ENCODE data around the gene LRGUK.
"Not testable (repeated sequence)": the region's sequence is repeated elsewhere in the genome, so short reads cannot be mapped to it uniquely, and the experiment has no call there.

Gene LRGUK, protein sequence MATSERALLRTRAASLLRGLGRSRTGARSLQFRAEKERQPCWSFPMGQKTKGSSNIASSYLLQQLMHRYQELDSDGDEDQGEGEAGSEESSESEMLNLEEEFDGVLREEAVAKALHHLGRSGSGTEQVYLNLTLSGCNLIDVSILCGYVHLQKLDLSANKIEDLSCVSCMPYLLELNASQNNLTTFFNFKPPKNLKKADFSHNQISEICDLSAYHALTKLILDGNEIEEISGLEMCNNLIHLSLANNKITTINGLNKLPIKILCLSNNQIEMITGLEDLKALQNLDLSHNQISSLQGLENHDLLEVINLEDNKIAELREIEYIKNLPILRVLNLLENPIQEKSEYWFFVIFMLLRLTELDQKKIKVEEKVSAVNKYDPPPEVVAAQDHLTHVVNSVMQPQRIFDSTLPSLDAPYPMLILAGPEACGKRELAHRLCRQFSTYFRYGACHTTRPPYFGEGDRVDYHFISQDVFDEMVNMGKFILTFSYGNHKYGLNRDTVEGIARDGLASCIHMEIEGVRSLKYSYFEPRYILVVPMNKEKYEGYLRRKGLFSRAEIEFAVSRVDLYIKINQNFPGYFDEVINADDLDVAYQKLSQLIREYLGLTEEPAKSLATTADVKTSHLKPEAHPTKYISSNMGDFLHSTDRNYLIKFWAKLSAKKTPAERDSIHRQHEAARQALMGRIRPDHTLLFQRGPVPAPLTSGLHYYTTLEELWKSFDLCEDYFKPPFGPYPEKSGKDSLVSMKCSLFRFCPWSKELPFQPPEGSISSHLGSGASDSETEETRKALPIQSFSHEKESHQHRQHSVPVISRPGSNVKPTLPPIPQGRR

DNA sequence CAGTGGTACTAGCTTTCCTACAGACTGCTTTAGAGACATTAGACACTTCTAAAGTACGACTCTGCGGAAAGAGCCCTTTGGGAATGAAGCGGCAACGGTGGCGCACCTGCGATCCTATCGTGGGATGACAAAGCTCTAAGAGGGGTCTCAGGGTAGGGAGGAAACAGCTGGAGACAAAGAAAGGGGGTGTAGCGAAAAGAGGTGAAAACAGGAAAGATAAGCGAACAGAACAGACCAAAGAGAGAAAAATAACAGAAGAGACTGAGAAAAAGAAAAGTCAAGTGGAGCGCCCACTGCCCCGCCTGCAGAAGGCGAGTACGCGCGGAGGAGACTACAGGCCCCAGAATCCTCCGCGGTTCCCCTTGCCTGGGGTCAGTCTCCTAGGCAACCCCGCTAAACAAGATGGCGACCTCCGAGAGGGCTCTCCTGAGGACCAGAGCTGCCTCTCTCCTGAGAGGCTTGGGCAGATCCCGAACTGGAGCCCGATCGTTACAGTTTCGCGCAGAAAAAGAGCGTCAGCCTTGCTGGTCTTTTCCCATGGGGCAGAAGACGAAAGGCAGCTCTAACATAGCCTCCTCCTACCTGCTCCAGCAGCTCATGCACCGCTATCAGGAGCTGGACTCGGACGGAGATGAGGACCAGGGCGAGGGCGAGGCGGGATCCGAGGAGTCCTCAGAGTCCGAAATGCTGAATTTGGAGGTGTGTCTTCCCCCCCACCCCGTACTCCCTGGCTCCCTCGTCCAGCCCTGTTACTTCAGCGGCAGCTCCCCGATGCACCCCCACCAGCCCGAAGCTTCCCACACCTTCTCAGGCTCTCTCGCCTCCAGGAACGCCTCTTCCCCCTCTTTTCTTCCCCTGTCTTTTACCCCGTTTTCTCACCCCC, at the start of gene LRGUK:
Gene LRGUK (plus strand): TSS at position 375 of the 883 bp plus-strand sequence. CDS start 28 bp downstream, at position 403.
- DNase-seq, result peak; percentile 81

DNA sequence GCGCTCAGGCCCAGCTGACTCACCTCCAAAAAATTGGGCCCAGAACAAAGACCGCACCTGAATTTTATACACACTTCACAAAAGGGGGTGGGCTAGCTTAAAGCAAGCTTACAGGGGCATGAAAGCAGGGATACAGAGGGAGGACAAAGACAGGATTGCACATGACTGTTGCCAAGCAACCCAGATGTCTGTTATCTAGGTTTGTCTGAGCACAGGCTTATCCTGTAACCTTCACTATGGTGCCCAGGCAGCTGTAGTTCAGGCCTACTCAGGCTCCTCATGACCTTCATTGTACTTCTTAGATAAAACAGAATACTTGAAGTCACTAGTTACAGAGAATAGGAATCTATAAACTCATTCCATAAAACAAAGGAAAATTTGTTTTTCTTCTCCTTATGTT, 49.6 kb upstream of the LRGUK start:
- not testable (repeated sequence) for DNase-seq

DNA sequence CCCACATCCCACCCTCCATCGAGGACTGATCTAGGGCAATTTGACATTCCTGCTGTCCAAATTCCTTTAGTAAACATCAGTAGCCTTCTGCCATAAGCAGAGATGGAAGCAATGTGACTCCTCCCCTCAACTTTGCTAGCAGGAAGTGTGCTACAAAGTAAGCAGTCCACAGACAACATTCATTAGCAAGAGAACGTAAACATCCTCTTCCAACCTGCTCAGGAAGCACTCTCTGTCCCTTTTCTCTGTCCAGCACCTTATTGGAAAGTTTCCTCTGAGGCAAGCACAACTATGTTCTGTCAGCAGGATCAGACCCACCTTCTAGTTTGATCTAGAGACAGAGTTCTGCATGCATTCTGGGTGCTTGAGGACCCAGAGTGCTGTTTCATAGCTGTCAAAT, 48.1 kb upstream of the LRGUK start:
- no peak for DNase-seq

DNA sequence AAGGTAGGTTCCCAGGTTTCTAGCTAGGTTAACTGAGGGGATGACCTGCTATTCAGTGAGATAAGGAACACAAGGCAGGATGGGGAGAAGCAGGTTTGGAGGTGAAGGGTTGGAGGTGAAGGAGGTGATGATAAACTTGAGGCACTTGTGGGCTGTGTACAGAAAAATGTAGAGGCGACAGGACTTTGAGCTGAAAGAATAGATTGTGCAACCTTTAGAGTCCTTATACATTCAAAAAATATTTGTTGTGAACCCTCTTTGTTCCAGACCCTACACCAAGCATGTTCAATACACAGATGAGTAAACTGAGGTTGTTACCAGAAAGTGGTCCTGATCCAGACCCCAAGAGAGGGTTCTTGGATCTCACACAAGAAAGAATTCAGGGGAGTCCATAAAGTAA, 45.4 kb upstream of the LRGUK start:
- DNase-seq, result no peak

DNA sequence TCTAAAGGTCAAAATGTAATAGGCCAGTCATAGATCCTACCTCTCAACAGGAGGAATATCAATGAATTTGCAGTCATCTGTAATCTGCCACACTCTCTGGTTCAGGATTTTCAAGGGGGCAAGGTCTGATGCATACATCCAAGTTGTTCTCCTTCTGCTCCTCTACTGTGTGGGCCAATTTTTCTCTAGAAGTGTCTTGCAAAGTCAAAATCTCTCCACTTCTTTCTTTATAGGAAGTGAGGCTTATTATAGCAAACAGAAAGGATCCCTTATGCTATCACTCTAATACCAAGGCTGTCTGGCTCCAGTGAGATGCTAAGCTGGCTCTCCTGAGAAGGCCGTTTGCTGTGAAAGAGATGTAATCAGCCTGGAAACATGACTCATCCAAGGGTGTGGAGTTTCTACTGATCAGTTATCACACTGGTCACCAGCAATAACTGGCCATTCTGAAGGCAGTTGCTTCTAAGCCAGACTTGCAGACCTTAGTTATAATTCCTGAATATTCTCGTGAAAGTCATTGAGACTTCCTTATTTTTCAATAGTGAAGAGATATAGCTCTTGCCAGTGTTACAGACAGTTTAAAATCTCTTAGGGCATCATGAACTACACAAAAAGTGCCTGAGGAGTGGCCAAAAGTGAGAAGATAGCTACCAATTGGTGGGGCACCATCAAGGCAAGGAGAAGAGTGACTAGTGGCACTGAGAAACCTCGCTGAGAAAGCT, 43.2 kb upstream of the LRGUK start:
- DNase-seq, result no peak

DNA sequence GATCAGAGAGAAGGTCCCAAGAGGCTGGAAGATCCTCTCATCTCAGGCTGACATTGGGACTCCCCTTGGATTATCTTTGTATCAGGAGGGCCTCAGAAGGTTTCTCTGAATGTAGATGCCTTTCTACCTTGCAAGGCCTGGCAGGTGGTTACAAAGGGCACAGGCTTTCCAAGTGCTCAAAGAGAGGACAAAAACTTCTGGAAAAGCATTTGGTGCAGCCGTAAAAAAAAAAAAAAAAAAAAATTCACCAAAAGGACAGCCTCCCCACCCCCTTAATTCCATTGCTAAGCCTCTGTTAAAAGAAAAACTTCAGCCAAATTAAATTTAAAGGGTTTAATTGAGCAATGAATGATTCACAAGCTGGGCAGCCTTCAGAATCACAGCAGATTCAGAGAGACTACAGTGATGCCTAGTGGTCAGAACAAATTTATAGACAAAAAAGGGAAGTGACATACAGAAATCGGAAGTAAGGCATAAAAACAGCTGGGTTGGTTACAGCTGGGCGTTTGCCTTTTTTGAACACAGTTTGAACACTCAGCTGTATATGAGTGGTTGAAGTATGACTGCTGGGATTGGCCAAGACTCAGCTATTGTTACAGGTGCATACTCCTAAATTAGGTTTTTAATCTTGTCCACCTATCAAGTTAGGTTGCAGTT, 42.5 kb upstream of the LRGUK start:
- no peak for DNase-seq

DNA sequence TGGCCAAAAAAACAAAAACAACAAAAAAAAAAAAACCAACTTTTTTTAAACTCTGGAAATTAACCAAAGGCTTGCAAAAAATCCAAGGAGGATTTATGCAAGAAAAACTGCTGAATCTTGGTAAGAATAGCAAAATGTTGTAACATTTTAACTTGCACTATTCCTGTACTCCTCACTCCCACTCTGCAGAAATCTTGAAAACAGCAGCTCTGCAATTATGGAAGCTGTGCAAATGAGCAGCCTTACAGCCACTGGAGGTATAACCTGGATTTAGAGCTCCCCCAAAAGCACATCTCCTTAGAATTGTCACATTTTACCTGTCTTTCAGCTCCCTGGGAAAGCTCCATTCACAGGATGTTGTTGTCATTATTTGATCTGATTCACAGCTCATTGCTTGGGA, 41.8 kb upstream of the LRGUK start:
- no peak for DNase-seq

DNA sequence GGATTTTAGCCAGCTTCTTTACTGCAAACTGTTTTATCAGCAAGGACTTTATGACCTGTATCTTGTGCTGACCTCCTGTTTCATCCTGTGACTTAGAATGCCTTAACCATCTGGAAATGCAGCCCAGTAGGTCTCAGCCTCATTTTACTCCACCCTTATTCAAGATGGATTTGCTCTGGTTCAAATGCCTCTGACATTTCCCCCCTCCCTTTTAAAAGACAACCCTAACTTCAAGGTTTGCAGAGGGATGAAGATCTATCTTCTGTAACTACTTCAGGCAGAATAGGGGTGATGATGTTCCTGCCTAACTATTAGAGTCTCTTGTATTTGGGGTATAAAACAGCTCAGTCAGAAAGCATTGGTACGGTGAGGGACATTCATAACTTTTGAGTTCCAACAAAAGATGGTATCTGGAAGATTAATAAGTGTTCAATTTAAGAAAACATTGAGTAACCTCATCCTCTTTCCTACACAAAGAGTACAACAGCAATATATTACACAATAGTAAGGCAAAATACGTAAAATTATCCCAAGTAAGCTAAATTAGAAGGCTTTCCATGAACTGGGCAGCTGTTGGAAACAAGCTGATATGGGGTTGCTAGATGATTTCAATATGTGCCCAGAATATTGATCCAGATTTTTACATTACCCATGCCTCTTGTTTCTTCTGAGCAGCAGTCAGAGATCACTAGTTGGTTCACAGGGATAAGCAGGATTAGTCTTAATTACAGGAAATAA, 40.0 kb upstream of the LRGUK start:
- DNase-seq, result no peak

DNA sequence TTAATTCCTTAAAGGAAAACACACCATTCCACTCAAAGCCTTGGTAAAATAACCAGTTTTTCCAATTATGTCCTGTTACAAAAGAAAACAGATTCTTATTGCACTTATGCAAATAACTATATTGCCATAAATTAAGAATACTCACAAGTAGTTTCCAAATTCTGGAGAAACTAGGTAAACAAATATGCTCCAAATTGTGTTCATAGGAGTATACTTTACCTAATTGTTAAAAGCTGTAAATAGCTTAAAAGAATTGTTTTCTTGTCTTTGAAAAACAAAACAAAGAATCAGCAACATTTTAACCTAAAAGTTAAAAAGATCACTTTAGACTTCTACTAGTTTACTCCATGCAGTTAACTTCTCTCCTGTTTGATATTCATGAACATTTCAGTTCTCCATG, 38.9 kb upstream of the LRGUK start:
- DNase-seq, result no peak

DNA sequence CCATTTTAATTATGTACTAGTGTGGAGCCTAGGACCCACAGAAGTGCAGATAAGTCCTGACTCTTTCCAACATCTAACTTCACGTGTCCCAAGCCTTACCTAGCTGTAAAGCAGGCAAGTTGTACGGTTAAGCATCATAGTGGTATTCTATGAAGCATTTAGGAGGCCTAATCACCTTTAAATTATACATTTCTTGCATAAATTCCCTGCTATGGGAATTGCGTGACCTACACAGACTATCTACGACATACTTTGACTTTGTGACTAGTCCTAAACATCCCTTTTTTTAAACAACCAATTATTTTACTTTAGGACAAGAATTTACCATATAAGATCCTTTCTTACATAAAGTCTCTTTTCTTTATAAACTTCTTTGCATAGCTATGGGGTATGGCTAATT, 37.7 kb upstream of the LRGUK start:
- DNase-seq, result no peak

DNA sequence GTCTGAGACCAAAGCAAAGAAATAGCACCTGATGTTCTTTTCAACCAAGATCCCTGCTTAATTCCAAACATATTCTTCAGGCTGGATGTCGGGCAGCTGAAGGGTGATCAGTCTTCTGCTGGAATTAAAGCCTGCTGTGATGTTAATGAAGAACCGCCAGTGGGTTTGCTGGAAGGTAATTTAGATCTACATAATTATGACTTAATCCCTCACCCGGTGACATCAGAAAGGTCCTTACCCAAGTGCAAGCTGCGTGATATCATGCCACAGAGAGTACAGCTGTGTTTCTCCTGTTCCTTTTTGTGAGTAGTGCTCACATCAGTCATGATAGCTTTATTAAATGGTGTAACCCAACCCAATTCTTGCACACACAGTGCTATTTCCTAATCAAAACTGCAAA, 29.1 kb upstream of the LRGUK start:
- DNase-seq, result no peak

DNA sequence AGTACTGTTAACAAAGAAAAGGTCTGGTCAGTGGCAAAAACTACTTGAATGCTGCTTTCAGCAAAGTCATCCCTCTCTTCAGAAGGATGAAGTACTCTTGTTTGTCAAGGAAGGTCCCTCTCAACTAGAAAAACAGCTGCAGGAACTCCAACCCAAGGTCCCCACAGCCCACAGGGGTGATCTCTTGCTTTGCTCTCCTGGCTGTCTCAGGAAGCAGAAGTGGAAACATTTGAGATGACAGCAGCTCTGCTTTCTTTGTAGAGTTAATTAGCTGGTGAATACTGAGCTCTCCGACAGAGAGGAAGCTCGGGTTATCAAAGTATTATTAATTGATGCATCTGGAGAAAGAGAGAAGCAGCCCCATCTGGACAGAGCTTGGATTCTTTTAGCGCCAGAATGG, 25.4 kb upstream of the LRGUK start:
- DNase-seq, result no peak

DNA sequence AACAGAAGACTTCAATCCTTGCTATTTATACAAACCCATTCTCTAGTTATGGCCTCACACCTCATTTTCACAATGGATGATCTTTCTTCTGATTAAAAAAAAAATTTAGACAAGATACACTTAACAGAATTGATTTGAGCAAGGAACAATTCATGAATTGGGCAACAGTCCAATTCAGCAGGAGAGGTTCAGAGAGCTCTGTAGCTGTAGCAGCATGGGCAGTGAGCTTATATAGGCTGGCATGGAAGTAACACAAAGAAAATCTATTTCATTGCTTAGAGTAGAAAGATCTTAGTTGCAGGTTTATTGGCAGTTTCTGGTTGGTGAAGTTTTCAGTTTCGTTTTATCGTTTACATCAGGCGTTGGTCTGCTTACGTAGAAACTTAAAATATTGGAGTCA, 23.0 kb upstream of the LRGUK start:
- DNase-seq, result no peak

DNA sequence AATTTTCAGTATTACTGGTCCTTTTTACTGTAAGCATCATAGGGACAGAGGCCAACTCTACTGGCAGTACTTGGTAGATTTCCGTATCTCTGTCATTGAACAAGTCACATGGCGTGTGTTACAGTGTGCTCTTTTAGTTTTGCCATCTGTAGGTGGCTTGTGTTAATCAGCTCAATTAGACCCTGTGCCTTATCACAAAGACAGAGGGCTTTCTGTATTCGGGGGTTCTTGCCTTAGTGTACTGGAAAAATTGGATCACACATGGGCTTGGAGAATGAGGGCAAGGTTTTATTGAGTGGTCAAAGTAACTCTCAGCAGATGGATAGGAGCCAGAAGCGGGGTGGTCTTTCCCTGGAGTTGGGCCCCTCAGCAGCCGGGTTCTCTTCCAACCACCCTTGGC, 21.3 kb upstream of the LRGUK start:
- DNase-seq, result no peak

DNA sequence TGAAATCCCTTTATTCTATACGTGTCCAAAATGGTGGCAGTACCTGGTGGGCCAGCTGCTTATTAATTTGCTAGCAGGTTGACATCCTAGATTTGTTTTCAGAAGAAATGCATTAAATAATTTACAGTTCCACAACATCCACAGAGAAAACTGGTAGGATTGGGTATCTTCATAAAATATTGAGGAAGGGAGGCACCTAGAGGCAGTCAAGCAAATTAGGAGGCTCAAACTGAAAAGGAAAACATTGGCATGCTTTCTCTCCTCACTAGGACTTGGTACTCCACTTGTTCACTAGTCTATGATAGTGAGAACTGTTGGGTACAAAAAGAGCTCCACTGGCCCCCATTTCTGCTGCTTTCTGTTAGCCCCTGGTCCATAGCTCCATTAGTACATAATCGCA, 18.3 kb upstream of the LRGUK start:
- no peak for DNase-seq

DNA sequence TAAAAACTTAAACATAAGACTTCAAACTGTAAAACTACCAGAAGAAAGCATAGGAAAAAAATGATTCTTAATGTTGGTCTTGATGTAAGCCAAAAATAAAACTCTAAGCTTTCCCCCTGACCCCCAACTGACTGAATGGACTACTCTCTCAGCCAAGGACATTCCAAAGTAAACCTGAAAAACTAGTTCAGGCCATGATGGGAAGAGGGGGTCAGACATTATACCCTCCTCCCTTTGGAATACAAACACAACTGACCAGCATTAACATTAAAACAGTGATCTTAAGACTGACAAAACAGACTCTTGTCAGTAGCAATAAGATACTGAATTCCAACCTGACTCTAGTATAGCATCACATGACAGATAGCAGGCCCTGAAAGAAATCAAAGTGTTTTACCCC, 13.5 kb upstream of the LRGUK start:
- DNase-seq, result no peak

DNA sequence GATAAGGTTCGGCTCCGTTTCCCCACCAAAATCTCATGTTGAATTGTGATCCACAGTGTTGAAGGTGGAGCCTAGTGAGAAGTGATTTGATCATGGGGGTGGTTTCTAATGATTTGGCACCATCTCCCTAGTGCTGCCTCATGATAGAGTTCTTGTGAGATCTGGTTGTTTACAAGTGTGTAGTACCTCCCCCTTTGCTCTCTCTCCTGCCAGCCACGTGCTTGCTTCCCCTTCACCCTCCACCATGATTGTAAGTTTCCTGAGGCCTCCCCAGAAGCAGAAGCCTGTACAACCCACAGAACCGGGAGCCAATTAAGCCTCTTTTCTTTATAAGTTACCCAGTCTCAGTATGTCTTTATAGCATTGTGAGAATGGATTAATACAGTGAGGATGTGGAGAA, 12.1 kb upstream of the LRGUK start:
- DNase-seq, result no peak

DNA sequence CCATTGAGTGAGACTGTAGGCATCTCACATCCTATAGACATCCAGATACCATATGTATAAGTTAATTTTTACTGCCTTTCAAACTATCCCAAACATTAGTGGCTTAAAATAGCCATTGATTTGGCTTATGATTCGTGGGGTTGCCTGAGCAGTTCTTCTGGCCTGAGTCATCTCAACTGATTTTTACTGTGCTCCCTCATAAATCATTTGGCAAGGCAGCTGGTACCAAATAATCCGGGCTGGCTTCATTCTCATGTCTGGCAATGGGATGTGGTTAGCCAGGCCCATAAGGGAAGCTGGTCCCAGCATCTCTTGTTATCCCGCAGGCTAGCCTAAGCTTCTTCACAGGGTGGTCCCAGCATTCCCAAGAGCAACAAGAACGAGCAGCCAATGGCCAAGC, 6.7 kb upstream of the LRGUK start:
- no peak for DNase-seq

DNA sequence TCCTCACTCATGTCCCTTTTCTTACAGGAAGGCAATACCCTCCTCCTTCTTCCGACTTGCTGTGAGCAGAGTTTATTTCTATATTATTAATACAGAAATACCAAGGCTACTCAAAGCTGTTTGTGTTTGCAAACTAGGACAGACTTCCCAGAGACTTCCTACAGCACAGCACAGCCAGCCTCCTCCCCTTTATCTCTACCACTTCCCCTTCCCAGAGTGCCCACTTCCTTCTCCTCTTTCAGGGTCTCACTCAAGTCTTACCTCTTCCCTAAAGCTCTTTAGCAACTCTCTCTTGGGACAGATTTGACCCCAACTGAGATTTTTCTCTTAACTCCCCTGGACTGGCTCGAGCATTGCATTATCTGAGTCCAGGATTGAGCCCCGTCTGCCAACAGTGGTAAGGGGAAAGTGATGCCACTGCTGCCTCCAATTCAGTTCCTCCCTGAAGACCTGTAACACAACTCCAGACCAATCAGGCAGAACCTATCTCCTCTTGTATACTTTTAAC, 5.5 kb upstream of the LRGUK start:
- no peak for DNase-seq

DNA sequence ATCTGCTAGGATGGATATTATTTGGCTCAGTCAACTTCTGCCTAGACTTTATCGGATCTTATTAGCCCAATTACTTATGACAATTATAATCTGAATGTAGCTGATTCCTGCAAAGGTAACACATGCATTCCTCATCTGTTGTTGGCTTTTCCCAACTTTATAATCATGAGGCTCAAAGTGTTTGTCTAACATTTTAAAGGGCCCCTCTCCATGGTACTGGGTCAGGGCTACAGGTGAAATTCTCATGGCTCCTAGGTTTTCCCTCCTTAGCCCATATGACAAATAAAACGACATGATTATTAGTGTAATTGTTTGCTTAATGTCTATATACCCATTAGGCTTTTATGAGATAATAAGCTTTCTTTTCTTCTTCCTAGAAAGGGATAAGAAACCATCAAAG, 4.2 kb upstream of the LRGUK start:
- DNase-seq, result no peak

DNA sequence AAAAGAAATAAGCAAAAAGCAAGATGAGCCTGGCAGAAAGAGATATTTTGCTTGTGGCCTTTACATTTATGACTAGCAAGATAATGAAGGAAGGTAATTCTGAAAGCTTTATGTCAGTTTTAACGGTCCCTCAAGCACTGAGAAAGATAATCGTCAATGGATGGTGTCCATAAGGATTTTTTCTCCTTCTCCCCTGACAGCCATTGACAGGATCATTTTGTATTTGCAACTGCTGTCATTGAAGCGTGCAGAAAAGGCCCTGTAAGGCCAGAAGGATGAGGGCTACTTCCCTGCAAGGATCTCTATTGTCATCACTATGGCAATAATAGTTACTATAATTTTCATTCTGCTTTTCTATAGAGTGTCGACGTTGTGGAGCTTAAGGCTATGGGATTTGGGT, 994 bp upstream of the LRGUK start:
- no peak for DNase-seq

Data from CD4-positive, alpha-beta T cell treated with Interleukin-12 subunit alpha and Interleukin-12 subunit beta, for 1 hour (primary cell).